Measurements from ENCODE around the gene BCORL1. TPM values are rescaled to one million over a fixed set of nuclear protein-coding genes. Genes with fewer than 3 reads are reported as not detected.

BCORL1 gene
- polyA plus RNA-seq, 1 of the 3 experiments (the other 2 are of a cell fraction): 4.2 TPM

GRCh38 chrX:130100180-130100579 is 117.7 kb downstream of the BCORL1 start:
- no peak for DNase-seq

More at GRCh38 chrX:130100180-130100579, 117.7 kb downstream of the BCORL1 start:
- ChIA-PET CTCF (interaction anchor here (1.4 kb wide), 1 partner anchor 21 kb away, joined by 5 read pairs; no protein-coding TSS in a partner anchor), POLR2A (no interaction called here)
- Histone ChIP-seq H3K9ac (no peak overlapping the region), H3K9me3 (no peaks in the 10 kb centered on the region), H3K27me3 (ENCODE audit: insufficient read depth) (peaks cover 2% of the 10 kb centered on the region; the same call in 1 of the 2 replicates), H3K79me2 (ENCODE audit: insufficient read depth) (peaks cover 52% of the 10 kb centered on the region), H3K27ac (ENCODE audit: low read depth in 2 of 2, low read length in 1 of 2) (no peak overlapping the region), H3K36me3 (replicated peaks in 1 of 2; ENCODE audit: control insufficient read depth in 1 of 2, insufficient read depth in 2 of 2, low read length in 1 of 2) (no peaks in the 10 kb centered on the region), H3K4me2 (no peak overlapping the region), H2AFZ (ENCODE audit: low read depth) (no peak overlapping the region), H3K4me3 (ENCODE audit: low read depth in 2 of 2, low read length in 1 of 2) (no peak overlapping the region), H3F3A (replicated peaks; ENCODE audit: insufficient read depth) (no peaks in the 10 kb centered on the region), H3K9me2 (no peaks in the 10 kb centered on the region), H4K20me1 (ENCODE audit: insufficient read depth) (peaks cover 12% of the 10 kb centered on the region; the same call in 1 of the 2 replicates), H3K4me1 (ENCODE audit: control insufficient read depth in 1 of 2, insufficient read depth in 2 of 2, low read depth in 1 of 2, low read length in 1 of 2) (peaks cover 0 to 13% of the 10 kb centered on the region in 2 experiments; a peak in 1 of 4 replicates)
- WGBS (ENCODE audit: low lambda C conversion rate): 51% methylated on average over 5 of the region's 5 CpGs
- TF ChIP-seq REST (IDR thresholded peaks at IDR 0.05; ENCODE audit: low read depth, low read length): no peak
- no peak for TF ChIP-seq FOXJ3 (CRISPR knock-in tag; IDR thresholded peaks at IDR 0.05)
- no peak for TF ChIP-seq MEF2A (IDR thresholded peaks at IDR 0.05; ENCODE audit: borderline replicate concordance, low read depth)
- no peak for TF ChIP-seq MAX (IDR thresholded peaks at IDR 0.05; ENCODE audit: low read depth)
- TF ChIP-seq MXI1 (IDR thresholded peaks at IDR 0.05; ENCODE audit: low read depth, low read length): no peak
- no peak for TF ChIP-seq NRF1 (IDR thresholded peaks at IDR 0.05; ENCODE audit: low read depth, low read length)
- TF ChIP-seq TEAD4 (IDR thresholded peaks at IDR 0.05; ENCODE audit: borderline replicate concordance, insufficient read depth): no peak
- no peak for TF ChIP-seq SMC3 (IDR thresholded peaks at IDR 0.05; ENCODE audit: low read depth, low read length)
- TF ChIP-seq TAF1 (IDR thresholded peaks at IDR 0.05; ENCODE audit: borderline replicate concordance, low read depth, low read length): no peak
- TF ChIP-seq, protein P1, sequence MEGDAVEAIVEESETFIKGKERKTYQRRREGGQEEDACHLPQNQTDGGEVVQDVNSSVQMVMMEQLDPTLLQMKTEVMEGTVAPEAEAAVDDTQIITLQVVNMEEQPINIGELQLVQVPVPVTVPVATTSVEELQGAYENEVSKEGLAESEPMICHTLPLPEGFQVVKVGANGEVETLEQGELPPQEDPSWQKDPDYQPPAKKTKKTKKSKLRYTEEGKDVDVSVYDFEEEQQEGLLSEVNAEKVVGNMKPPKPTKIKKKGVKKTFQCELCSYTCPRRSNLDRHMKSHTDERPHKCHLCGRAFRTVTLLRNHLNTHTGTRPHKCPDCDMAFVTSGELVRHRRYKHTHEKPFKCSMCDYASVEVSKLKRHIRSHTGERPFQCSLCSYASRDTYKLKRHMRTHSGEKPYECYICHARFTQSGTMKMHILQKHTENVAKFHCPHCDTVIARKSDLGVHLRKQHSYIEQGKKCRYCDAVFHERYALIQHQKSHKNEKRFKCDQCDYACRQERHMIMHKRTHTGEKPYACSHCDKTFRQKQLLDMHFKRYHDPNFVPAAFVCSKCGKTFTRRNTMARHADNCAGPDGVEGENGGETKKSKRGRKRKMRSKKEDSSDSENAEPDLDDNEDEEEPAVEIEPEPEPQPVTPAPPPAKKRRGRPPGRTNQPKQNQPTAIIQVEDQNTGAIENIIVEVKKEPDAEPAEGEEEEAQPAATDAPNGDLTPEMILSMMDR (IDR thresholded peaks at IDR 0.05): no peak
- TF ChIP-seq, protein P2, sequence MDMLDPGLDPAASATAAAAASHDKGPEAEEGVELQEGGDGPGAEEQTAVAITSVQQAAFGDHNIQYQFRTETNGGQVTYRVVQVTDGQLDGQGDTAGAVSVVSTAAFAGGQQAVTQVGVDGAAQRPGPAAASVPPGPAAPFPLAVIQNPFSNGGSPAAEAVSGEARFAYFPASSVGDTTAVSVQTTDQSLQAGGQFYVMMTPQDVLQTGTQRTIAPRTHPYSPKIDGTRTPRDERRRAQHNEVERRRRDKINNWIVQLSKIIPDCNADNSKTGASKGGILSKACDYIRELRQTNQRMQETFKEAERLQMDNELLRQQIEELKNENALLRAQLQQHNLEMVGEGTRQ (IDR thresholded peaks at IDR 0.05; ENCODE audit: borderline replicate concordance, low read depth, low read length): no peak

Data from SK-N-SH (cell line).